HCT116 (cell line): ENCODE data around the gene KIAA0319L.

Experiments used
- ATF3 ChIP-seq: IDR thresholded peaks from 2 replicates; pipeline ENCODE4 v1.6.1; 2012
- CTCF ChIP-seq, 3 experiments: fragments of 200-600 bp in 1 of 3; sonication (generic) in 1 of 3; IDR thresholded peaks in 2 of 3; conservative IDR thresholded peaks in 1 of 3; 2 replicates each; pipeline ENCODE4 v1.5.1; 2012 to 2017; ENCODE audit warnings: low read depth in 2 of 3, low read length in 2 of 3, antibody characterized with exemption in 1 of 3, borderline replicate concordance in 1 of 3, control low read depth in 1 of 3, mild to moderate bottlenecking in 1 of 3, mixed read lengths in 1 of 3, mixed run types in 1 of 3, moderate library complexity in 1 of 3; ENCODE audit not compliant: insufficient read depth in 1 of 3
- POLR2A ChIP-seq: IDR thresholded peaks from 2 replicates; pipeline ENCODE4 v1.7.0; 2011; ENCODE audit warnings: borderline replicate concordance; ENCODE audit not compliant: insufficient read depth, insufficient read length; ENCODE audit errors: extremely low read depth
- POLR2AphosphoS5 ChIP-seq: IDR thresholded peaks from 2 replicates; pipeline ENCODE4 v1.6.1; 2011; ENCODE audit warnings: mild to moderate bottlenecking, low read depth, low read length, moderate library complexity
- REST ChIP-seq: IDR thresholded peaks from 2 replicates; pipeline ENCODE4 v1.6.1; 2012; ENCODE audit warnings: low read depth
- ZBTB33 ChIP-seq: IDR thresholded peaks from 2 replicates; pipeline ENCODE4 v1.6.1; 2011; ENCODE audit warnings: mild to moderate bottlenecking, low read length, moderate library complexity; ENCODE audit not compliant: insufficient replicate concordance; ENCODE audit errors: extremely low read depth

- TF ChIP-seq POLR2A (no peak), CTCF (IDR thresholded peaks at IDR 0.05 in 2 of 3, conservative IDR thresholded peaks at IDR 0.05 in 1 of 3; ENCODE audit: borderline replicate concordance in 1 of 3, insufficient read depth in 1 of 3, low read depth in 2 of 3, low read length in 2 of 3) (no peak; a peak in 1 of 6 replicates), ZBTB33 (no peak), ATF3 (no peak), POLR2AphosphoS5 (no peak), REST (no peak)
Measured at GRCh38 chr1:35564884-35565741, 7.9 kb upstream of the KIAA0319L start.
